Stimulated activated CD4-positive, alpha-beta T cell treated with anti-CD3 and anti-CD28 coated beads, Interleukin-4, amount 100 ng/mL, for 1 hour (primary cell): Measurements from ENCODE around the gene MORN5.
"Not testable (repeated sequence)": the region's sequence is repeated elsewhere in the genome, so short reads cannot be mapped to it uniquely, and the experiment has no call there.

ENCODE experiments used
- DNase-seq: peaks from one replicate; pipeline ENCODE4 v3.0.0-alpha.2; 2020

The MORN5 gene

DNA sequence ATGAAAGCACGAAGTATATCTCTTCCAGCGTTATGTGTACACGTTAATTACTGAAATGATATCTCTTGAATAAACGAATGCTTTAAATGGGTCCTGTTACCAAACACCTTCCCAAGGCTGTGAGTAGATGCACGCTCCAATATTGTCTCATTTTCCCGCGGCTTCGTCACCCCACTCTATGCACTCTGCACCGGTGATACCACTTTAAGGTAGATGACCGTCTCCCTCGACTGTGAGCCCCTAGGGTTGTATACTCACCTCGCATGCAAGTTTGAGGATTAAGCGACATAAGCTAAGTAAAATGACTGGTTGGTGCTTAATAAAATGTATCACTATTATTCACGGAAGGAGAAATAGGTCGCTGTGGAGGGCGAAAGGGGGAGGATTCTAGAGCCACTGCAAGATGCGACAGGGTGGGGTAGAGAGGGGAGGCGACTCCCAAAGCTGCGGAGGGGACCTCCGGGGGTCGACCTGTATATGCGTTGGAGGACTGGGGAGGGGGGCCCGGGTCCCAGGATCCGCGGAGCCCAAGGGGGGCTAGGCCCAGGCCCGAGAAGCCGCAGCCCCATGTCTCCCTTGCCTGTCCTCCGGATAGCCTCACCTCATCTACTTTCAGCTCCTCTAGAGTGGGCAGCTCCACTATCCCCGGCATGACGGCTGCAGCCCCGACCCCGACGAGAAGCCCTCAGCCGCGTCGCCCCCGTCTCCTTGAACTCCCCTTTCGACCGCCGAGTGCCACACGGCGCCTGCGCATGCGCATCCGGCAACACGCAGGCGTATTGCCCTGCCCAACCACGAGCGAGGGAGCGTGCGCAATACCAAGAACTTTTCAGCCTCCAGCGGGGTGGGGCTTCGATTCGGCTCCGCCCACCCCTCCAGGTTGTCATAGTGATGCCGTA is at the start of gene MORN5, which contains the start of gene NDUFA8:
MORN5 (plus strand) TSS at position 883 of the 899 bp plus-strand sequence. CDS start 65 bp downstream, outside the sequence.
NDUFA8 (minus strand) TSS at position 754 of the 899 bp plus-strand sequence; CDS start at position 652, 102 bp downstream.
- peak; percentile 96 for DNase-seq

- no peak for DNase-seq
Measured at GRCh38 chr9:122110100-122110833, 49.4 kb upstream of the MORN5 start.

- DNase-seq = no peak
Measured at GRCh38 chr9:122111413-122112085, 48.2 kb upstream of the MORN5 start.

DNA sequence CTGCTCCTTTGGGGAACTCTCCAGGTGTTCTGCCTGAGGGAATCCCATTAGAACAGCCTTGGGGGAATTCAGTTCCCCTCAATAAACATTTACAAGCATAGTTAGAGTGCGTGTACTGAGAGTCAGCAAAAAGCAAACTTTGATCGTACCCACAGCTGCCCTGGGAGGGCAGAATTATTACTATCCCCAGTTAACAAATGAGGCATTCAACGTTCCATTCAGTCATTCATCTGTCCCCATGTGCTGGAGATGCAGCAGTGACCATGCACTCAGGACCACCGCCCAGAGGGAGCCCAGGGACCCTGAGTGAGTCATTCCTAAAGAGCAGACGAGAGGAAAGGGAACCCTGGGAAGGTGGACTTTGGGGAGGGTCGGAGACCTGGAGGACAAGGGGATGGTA is 47.5 kb upstream of the MORN5 start:
- no peak for DNase-seq

DNA sequence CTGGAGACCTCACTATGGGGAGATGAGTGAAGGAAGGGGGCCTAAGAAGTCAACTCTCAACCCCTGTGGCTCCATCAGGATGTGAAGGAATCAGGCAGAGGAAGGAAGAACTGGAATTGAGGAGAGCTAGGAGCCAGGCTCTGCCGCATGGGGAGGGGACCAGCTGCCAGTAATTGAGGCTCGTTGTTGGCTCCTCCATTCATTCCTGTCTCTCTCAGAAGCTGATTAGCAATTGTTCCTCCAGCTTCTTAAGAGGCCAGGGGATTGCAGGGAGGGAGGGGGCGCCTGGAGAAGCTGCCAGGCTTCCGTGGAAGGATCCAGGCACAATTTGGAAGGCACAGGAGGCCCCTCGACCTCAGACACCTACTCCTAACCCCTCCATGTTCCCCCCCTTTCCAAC is 46.1 kb upstream of the MORN5 start:
- no peak for DNase-seq

- DNase-seq = no peak
Measured at GRCh38 chr9:122115176-122116035, 44.3 kb upstream of the MORN5 start.

DNA sequence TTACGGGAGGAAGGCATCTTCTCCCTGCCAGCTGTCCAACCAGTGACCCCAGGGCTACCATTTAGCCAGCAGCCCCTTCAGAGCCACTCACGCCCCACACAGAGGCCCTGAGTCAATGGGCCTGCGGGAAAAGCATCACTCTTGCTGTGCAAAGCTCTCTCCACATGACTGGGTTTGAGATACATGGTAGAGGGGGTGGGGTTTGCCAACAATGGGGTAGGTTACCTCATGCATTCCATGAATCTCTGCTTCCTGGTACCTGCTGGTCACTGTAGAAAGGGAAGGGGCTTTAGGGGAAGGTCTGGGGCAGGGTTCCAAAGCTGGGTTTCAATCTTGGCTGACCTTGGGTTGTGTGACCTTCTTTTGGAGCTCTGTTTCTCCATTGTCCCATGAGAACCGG is 43.7 kb upstream of the MORN5 start:
- no peak for DNase-seq

DNA sequence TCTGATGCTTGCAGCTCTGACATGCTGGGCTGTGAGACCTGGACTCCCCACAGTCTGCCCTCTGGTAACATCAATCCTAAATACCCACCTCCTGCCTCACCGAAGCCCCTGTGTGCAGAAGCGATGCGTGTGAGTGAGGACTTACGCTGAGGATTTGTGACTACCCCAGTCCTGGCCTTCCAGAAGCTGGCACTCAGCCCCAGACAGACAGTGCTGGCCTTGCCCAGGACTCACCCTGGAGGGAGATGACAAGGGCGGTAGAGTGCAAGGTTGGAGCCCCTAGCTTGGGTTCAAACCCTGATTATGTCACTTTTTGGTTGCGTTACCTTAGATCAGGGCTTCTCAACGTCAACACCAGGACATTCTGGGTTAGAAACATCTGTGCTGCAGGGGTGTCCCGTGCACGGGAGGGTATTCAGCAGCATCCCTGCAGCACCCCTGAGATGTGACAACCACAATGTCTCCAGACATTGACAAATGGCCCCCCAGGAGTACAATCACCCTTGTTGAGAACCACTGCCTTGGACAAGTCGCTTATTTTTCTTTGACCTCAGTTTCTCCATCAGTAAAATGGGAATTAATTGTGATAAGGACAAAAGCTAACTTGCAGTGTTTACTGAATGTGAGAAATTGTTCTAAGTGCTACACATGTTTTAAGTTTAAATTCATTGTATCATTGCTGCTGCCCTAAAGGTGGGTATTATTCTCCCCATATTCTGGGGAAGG is 43.1 kb upstream of the MORN5 start:
- no peak for DNase-seq

DNA sequence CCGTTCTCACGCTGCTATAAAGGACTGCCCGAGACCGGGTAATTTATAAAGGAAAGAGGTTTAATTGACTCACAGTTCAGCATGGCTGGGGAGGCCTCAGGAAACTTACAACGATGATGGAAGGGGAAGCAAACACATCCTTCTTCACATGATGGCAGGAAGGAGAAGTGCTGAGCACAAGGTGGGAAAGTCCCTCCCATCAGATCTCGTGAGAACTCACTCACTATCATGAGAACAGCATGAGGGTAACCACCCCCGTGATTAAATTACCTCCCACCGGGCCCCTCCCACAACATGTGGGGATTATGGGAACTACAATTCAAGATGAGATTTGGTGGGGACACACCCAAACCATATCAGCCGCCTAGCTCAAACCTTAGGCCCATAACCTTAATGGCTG is 42.5 kb upstream of the MORN5 start:
- not testable (repeated sequence) for DNase-seq

DNA sequence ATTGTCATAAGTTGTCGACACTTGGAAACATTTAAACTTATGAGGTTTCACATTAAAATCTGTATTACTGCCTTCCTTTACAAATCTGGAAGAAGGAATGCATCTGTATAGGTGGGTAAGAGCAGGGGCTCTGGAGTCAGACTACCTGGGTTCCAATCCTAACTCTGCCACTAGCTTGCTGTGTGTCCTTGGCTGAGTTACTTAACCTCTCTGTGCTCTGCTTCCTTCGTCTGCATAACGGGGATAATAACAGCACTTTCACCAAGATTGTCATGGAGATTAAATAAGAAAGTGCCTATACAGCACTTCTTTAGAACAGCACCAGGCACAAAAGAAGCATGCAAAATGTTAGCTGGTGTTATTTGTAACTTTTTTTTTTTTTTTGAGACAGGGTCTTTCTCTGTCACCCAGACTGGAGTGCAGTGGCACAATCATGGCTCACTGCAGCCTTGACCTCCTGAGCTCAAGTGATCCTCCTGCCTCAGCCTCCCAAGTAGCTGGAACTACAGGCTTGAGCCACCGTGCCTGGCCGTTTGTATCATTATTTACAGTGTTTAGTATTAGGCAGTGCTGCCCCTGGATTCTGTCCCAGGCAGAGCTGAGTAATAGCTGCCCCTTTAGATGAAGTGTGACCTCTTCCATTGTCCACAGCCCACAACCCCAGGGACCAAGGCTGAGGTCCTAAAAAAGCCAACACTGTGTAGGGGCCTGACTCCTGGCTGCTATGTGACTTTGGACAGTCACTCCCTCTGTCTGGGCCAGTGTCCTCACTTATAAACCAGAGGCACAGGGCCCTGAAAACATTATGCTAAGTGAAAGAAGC is 41.2 kb upstream of the MORN5 start:
- DNase-seq = no peak

DNA sequence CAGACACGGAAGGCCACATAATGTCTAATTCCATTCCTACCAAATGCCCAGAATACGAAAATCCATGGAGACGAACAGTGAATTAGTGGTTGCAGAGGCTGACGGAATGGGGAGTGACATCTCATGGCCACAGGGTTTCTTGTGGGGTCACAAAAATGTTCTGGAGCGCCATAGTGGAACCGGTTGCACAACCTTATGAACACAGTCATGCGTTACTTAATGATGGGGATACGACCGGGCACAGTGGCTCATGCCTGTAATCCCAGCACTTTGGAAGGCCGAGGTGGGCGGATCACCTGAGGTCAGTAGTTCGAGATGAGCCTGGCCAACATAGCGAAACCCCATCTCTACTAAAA is 40.6 kb upstream of the MORN5 start:
- DNase-seq = no peak

DNA sequence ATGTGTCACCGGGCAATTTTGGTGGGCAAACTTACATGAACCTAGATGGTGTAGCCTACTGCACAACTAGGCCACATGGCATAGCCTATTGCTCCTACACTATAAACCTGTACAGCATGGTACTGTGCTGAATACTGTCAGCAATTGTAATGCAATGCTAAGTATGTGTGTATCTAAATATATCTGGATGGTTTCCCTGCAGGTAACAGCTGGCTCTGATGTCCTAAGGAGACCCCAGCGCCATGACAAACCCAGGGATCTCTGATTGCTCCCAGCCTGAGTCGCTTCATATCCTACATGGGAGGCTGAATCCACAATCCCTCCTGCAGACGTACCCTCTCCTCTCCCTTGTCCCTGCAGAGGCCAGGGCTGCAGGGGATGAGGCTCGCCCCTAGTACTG is 40.0 kb upstream of the MORN5 start:
- DNase-seq = no peak

GRCh38 chr9:122120316-122121071 is 39.2 kb upstream of the MORN5 start:
- no peak for DNase-seq

GRCh38 chr9:122121391-122121790 is 38.3 kb upstream of the MORN5 start:
- no peak for DNase-seq

GRCh38 chr9:122121931-122122330 is 37.8 kb upstream of the MORN5 start:
- no peak for DNase-seq

DNA sequence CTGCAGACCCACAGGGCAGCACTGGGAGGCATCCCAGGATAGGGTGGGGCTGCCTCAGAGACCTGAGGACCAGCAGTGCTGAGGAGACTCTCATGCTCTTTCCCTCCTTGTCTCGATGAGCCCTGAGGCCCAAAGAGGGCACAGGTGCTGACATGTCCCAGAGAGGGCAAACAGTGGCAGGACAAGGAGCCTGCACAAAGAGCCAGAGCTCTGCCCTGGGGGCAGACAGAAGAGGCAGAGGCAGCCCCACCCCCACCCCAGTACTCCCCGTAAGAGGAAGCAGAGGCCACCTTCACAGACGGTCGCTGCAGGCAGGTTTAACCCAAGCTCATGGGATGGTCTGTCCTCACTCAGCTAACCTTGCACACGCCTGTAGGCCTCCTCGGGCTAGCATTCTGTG is 37.2 kb upstream of the MORN5 start:
- DNase-seq = no peak

- DNase-seq = peak; percentile 74
Measured at GRCh38 chr9:122122903-122123632, 36.6 kb upstream of the MORN5 start.

DNA sequence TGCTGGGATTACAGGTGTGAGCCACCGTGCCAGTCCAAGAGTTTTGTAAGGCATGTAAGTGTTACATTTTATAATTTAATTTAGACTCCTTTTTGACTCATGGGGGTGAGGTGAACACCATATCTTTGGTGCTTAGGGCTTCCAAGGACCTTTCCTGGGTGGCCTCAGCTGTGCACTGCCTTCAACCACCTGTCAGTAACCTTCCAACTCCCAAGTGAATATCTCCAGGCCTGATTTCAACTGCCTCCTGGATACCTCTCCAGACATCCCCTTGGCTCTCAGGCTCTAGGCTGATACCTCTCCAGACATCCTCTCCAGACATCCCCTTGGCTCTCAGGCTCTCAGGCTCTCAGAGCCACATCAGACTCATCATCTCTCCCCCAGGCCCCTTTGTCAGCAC is 35.7 kb upstream of the MORN5 start:
- no peak for DNase-seq

- no peak for DNase-seq
Measured at GRCh38 chr9:122124528-122124927, 35.2 kb upstream of the MORN5 start.
